Measurements from ENCODE around the gene GAB1.

The GAB1 gene

GRCh38 chr4:143481361-143481760 lies 144.7 kb downstream of the GAB1 start:
- no peak overlapping the region for H2BK120ac ChIP-seq (ENCODE audit: insufficient read depth, low read length, poor library complexity)
- H2AFZ ChIP-seq (ENCODE audit: insufficient read depth, low read length, poor library complexity) = no peak overlapping the region
- H3K27ac ChIP-seq (ENCODE audit: low read depth, low read length) = no peak overlapping the region
- no peaks in the 10 kb centered on the region for H3K9me3 ChIP-seq (ENCODE audit: insufficient read depth, low read depth, low read length)
- DNase-seq = no peak
- H2AK5ac ChIP-seq (ENCODE audit: low read length) = no peak overlapping the region
- no peak overlapping the region for H3K4me3 ChIP-seq (ENCODE audit: low read depth, low read length)
- WGBS (ENCODE audit: extremely low coverage, insufficient coverage, insufficient read length) = no CpG with 5 or more reads among the region's 3 CpGs
- H3K9ac ChIP-seq (ENCODE audit: low read length) = no peak overlapping the region
- no peaks in the 10 kb centered on the region for H3K79me2 ChIP-seq (ENCODE audit: control insufficient read depth, insufficient read depth, low read length, poor library complexity)
- H3K14ac ChIP-seq (ENCODE audit: low read length) = no peak overlapping the region
- H3K27me3 ChIP-seq (ENCODE audit: insufficient read depth, low read length) = no peaks in the 10 kb centered on the region
- no peaks in the 10 kb centered on the region for H3K4me1 ChIP-seq (ENCODE audit: control insufficient read depth in 1 of 2, insufficient read depth in 2 of 2, low read length in 2 of 2)
- H3K23ac ChIP-seq (ENCODE audit: low read length) = no peak overlapping the region
- no peaks in the 10 kb centered on the region for H3K36me3 ChIP-seq (ENCODE audit: control insufficient read depth in 1 of 2, insufficient read depth in 2 of 2, low read length in 2 of 2)
- H4K91ac ChIP-seq (ENCODE audit: low read depth, low read length) = no peak overlapping the region
- no peak overlapping the region for H3K18ac ChIP-seq (ENCODE audit: low read length)
- H3K4me2 ChIP-seq (ENCODE audit: low read length) = no peak overlapping the region
- H2BK12ac ChIP-seq (ENCODE audit: low read length) = no peak overlapping the region
- H2BK5ac ChIP-seq (ENCODE audit: low read depth, low read length, poor library complexity) = no peak overlapping the region
- H3K4ac ChIP-seq (ENCODE audit: low read depth, low read length) = no peak overlapping the region
- no peak overlapping the region for H4K12ac ChIP-seq (ENCODE audit: low read depth, low read length)
- no peaks in the 10 kb centered on the region for H3K79me1 ChIP-seq (ENCODE audit: low read length)
- H4K8ac ChIP-seq (ENCODE audit: low read depth, low read length) = no peak overlapping the region

- Histone ChIP-seq H2BK120ac (ENCODE audit: insufficient read depth, low read length, poor library complexity) (no peak overlapping the region), H2AK5ac (ENCODE audit: low read length) (no peak overlapping the region), H4K8ac (ENCODE audit: low read depth, low read length) (no peak overlapping the region), H2AFZ (ENCODE audit: insufficient read depth, low read length, poor library complexity) (no peak overlapping the region), H3K23ac (ENCODE audit: low read length) (no peak overlapping the region), H3K27me3 (ENCODE audit: insufficient read depth, low read length) (no peaks in the 10 kb centered on the region), H3K14ac (ENCODE audit: low read length) (no peak overlapping the region), H2BK5ac (ENCODE audit: low read depth, low read length, poor library complexity) (no peak overlapping the region), H2BK12ac (ENCODE audit: low read length) (no peak overlapping the region), H3K18ac (ENCODE audit: low read length) (no peak overlapping the region), H3K9me3 (ENCODE audit: insufficient read depth, low read depth, low read length) (no peaks in the 10 kb centered on the region), H3K27ac (ENCODE audit: low read depth, low read length) (no peak overlapping the region), H3K79me1 (ENCODE audit: low read length) (no peaks in the 10 kb centered on the region), H3K4me2 (ENCODE audit: low read length) (no peak overlapping the region), H3K36me3 (ENCODE audit: control insufficient read depth in 1 of 2, insufficient read depth in 2 of 2, low read length in 2 of 2) (no peaks in the 10 kb centered on the region), H3K4ac (ENCODE audit: low read depth, low read length) (no peak overlapping the region), H4K12ac (ENCODE audit: low read depth, low read length) (no peak overlapping the region), H4K91ac (ENCODE audit: low read depth, low read length) (no peak overlapping the region), H3K4me1 (ENCODE audit: control insufficient read depth in 1 of 2, insufficient read depth in 2 of 2, low read length in 2 of 2) (no peaks in the 10 kb centered on the region), H3K4me3 (ENCODE audit: low read depth, low read length) (no peak overlapping the region), H3K79me2 (ENCODE audit: control insufficient read depth, insufficient read depth, low read length, poor library complexity) (no peaks in the 10 kb centered on the region), H3K9ac (ENCODE audit: low read length) (no peak overlapping the region)
- no CpG with 5 or more reads among the region's 1 CpG for WGBS (ENCODE audit: extremely low coverage, insufficient coverage, insufficient read length)
- DNase-seq = peak; percentile 34 to 72
Observed at GRCh38 chr4:143482840-143483239, 146.2 kb downstream of the GAB1 start.

- Histone ChIP-seq H3K14ac (ENCODE audit: low read length) (no peak overlapping the region), H3K4me3 (ENCODE audit: low read depth, low read length) (no peak overlapping the region), H4K12ac (ENCODE audit: low read depth, low read length) (no peak overlapping the region), H2BK5ac (ENCODE audit: low read depth, low read length, poor library complexity) (no peak overlapping the region), H3K27me3 (ENCODE audit: insufficient read depth, low read length) (no peaks in the 10 kb centered on the region), H3K9me3 (ENCODE audit: insufficient read depth, low read depth, low read length) (no peaks in the 10 kb centered on the region), H3K4ac (ENCODE audit: low read depth, low read length) (no peak overlapping the region), H2BK120ac (ENCODE audit: insufficient read depth, low read length, poor library complexity) (no peak overlapping the region), H4K8ac (ENCODE audit: low read depth, low read length) (no peak overlapping the region), H3K9ac (ENCODE audit: low read length) (no peak overlapping the region), H4K91ac (ENCODE audit: low read depth, low read length) (no peak overlapping the region), H3K23ac (ENCODE audit: low read length) (no peak overlapping the region), H3K27ac (ENCODE audit: low read depth, low read length) (no peak overlapping the region), H3K18ac (ENCODE audit: low read length) (no peak overlapping the region), H3K79me2 (ENCODE audit: control insufficient read depth, insufficient read depth, low read length, poor library complexity) (no peaks in the 10 kb centered on the region), H3K79me1 (ENCODE audit: low read length) (peaks cover 2% of the 10 kb centered on the region), H3K4me1 (ENCODE audit: control insufficient read depth in 1 of 2, insufficient read depth in 2 of 2, low read length in 2 of 2) (no peaks in the 10 kb centered on the region), H3K36me3 (ENCODE audit: control insufficient read depth in 1 of 2, insufficient read depth in 2 of 2, low read length in 2 of 2) (no peaks in the 10 kb centered on the region), H2AK5ac (ENCODE audit: low read length) (no peak overlapping the region), H2BK12ac (ENCODE audit: low read length) (no peak overlapping the region), H3K4me2 (ENCODE audit: low read length) (no peak overlapping the region), H2AFZ (ENCODE audit: insufficient read depth, low read length, poor library complexity) (no peak overlapping the region)
- WGBS (ENCODE audit: extremely low coverage, insufficient coverage, insufficient read length) = no CpG with 5 or more reads among the region's 1 CpG
- DNase-seq = no peak
Observed at GRCh38 chr4:143486314-143486713, 149.6 kb downstream of the GAB1 start.

- Histone ChIP-seq H3K23ac (ENCODE audit: low read length) (no peak overlapping the region), H2BK12ac (ENCODE audit: low read length) (no peak overlapping the region), H3K36me3 (ENCODE audit: control insufficient read depth in 1 of 2, insufficient read depth in 2 of 2, low read length in 2 of 2) (no peaks in the 10 kb centered on the region), H2AFZ (ENCODE audit: insufficient read depth, low read length, poor library complexity) (no peak overlapping the region), H3K4me1 (ENCODE audit: control insufficient read depth in 1 of 2, insufficient read depth in 2 of 2, low read length in 2 of 2) (no peaks in the 10 kb centered on the region), H3K4me3 (ENCODE audit: low read depth, low read length) (no peak overlapping the region), H3K9ac (ENCODE audit: low read length) (no peak overlapping the region), H4K91ac (ENCODE audit: low read depth, low read length) (no peak overlapping the region), H3K4me2 (ENCODE audit: low read length) (no peak overlapping the region), H3K14ac (ENCODE audit: low read length) (no peak overlapping the region), H3K9me3 (ENCODE audit: insufficient read depth, low read depth, low read length) (no peaks in the 10 kb centered on the region), H3K27me3 (ENCODE audit: insufficient read depth, low read length) (no peaks in the 10 kb centered on the region), H3K18ac (ENCODE audit: low read length) (no peak overlapping the region), H3K79me2 (ENCODE audit: control insufficient read depth, insufficient read depth, low read length, poor library complexity) (no peaks in the 10 kb centered on the region), H2BK5ac (ENCODE audit: low read depth, low read length, poor library complexity) (no peak overlapping the region), H4K8ac (ENCODE audit: low read depth, low read length) (no peak overlapping the region), H4K12ac (ENCODE audit: low read depth, low read length) (no peak overlapping the region), H3K4ac (ENCODE audit: low read depth, low read length) (no peak overlapping the region), H2AK5ac (ENCODE audit: low read length) (no peak overlapping the region), H2BK120ac (ENCODE audit: insufficient read depth, low read length, poor library complexity) (no peak overlapping the region), H3K27ac (ENCODE audit: low read depth, low read length) (no peak overlapping the region), H3K79me1 (ENCODE audit: low read length) (peaks cover 2% of the 10 kb centered on the region)
- DNase-seq = peak; percentile 87 to 88
- WGBS (ENCODE audit: extremely low coverage, insufficient coverage, insufficient read length) = no CpG with 5 or more reads among the region's 3 CpGs
Observed at GRCh38 chr4:143488687-143489086, 152.0 kb downstream of the GAB1 start.
